ENCODE measurements around the gene TGM2.

GRCh38 chr20:38146156-38146555, 18.9 kb downstream of the TGM2 start:
- TF ChIP-seq CTCF (IDR thresholded peaks at IDR 0.05) (no peak), POLR2A (IDR thresholded peaks at IDR 0.05) (no peak)
